Activated effector memory CD4-positive, alpha-beta T cell treated with Interleukin-2 at 50 U/mL for 16 hours (primary cell): ENCODE measurements around the gene C2orf49.

Experiments
- DNase-seq: peaks from one replicate; pipeline ENCODE4 v3.0.0-alpha.2; 2020

The C2orf49 gene

DNA sequence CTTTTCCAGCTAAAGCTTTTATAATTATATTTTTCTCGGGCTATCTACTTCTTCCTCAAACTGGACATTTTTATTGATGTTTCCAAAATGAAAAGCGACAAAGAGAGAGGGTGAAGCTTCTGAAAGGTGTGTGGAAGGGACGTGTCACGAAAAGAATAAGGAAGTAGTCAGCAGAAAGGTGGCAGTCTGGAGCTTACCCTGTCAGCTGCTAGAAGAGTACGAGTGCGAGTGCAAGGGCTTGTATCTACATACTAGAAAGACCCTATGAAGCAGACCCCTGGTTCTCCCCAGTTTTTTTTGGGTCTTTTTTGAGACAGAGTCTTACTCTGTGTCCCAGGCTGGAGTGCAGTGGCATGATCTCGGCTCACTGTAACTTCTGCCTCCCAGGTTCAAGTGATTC lies 46.9 kb downstream of the C2orf49 start:
- no peak for DNase-seq

DNA sequence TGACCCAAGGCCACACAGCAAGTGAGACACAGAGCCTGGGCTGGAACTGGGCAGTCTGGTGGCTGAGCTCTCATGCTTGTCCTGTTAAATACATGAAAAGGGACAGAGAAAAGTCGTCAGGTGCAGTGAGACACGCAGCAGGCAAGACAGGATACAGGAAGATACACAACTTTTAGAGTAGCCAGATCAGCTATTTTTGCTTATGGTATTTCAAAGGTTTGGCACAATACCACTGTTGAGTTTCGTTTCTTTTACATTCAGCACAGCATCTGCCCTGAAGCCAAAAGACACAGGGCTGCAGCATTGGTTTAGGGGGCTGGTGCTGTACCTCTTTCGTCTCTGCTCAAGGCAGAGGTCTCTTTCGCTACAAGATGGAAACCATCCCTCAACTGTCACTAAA lies 47.5 kb downstream of the C2orf49 start:
- DNase-seq, result no peak

- DNase-seq, result no peak
Observed at GRCh38 chr2:105385731-105386540, 48.6 kb downstream of the C2orf49 start.

DNA sequence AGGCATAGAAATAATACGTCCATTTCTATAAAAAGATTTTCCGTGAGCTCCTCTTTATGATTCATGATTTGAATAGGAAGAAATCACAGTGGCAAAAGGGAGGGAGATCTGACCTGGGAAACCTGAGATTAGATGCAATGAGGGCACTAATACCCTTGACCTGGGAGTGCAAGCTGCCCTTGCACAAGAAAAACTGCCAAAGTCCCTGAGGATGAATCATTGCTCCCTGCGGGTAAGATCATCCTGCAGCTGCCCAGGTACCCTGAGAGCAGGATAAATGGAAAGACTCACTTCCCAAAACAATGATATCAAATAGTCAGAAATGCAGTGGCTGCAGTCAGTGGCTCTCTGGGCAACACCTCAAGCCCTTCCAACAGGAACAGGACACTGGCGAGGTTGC lies 49.9 kb downstream of the C2orf49 start:
- no peak for DNase-seq

GRCh38 chr2:105388971-105389381 lies 51.6 kb downstream of the C2orf49 start:
- no peak for DNase-seq

DNA sequence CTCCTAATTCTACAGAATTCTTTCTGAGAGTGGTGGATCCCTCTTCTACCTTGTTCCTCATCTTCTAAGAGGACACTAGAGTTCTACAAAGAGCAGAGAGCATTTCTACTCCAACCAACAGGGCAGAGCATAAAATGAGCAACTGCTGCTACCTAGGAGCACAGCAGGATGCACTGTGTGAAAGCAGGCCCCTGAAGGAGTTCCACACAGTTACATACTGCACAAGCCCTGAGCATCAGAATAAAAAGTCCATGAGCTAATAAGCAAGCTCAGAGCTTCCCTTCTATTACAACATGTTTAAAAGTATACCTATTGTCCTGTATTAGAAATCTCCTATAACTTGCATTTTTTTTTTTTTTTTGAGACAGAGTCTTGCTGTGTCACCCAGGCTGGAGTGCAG lies 53.1 kb downstream of the C2orf49 start:
- no peak for DNase-seq

GRCh38 chr2:105391058-105391627 lies 53.8 kb downstream of the C2orf49 start:
- DNase-seq, result no peak

- DNase-seq, result no peak
Observed at GRCh38 chr2:105391763-105392662, 54.7 kb downstream of the C2orf49 start.

- no peak for DNase-seq
Observed at GRCh38 chr2:105393373-105394055, 56.2 kb downstream of the C2orf49 start.

DNA sequence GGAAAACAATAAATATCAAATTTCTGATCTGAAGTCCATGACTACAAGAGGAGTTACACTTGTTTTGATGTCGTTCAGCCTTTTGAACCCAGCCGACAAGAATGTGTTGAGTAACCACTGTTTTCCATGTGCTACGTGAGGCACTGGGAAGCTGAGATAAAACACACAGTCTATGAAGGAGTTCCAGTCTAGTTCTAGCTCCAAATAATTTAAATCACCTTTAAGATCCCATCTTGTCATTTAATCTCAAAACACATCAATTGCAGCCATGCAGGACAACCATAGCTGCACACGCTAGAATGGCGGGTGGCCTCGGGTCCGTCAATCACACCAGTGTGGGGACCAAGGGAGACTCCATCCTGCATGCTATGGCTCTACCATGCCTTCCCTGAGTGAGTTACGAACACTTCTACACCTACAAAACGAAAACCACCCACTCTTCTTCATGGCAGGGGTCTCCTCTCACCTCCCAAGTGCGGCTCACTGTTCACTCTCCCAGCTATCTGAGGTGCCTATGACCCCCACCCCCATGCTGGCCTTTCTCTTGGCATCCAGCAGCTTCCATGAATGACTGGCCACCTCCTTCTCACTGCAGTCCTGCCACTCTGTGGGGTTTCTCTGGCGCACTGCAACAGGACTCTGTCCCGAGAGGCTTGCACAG lies 57.7 kb downstream of the C2orf49 start:
- DNase-seq, result no peak

- no peak for DNase-seq
Observed at GRCh38 chr2:105395691-105396090, 58.4 kb downstream of the C2orf49 start.

GRCh38 chr2:105396254-105397024 lies 59.1 kb downstream of the C2orf49 start:
- no peak for DNase-seq

- DNase-seq, result no peak
Observed at GRCh38 chr2:105397025-105397722, 59.8 kb downstream of the C2orf49 start.

- DNase-seq, result no peak
Observed at GRCh38 chr2:105397953-105398335, 60.6 kb downstream of the C2orf49 start.

DNA sequence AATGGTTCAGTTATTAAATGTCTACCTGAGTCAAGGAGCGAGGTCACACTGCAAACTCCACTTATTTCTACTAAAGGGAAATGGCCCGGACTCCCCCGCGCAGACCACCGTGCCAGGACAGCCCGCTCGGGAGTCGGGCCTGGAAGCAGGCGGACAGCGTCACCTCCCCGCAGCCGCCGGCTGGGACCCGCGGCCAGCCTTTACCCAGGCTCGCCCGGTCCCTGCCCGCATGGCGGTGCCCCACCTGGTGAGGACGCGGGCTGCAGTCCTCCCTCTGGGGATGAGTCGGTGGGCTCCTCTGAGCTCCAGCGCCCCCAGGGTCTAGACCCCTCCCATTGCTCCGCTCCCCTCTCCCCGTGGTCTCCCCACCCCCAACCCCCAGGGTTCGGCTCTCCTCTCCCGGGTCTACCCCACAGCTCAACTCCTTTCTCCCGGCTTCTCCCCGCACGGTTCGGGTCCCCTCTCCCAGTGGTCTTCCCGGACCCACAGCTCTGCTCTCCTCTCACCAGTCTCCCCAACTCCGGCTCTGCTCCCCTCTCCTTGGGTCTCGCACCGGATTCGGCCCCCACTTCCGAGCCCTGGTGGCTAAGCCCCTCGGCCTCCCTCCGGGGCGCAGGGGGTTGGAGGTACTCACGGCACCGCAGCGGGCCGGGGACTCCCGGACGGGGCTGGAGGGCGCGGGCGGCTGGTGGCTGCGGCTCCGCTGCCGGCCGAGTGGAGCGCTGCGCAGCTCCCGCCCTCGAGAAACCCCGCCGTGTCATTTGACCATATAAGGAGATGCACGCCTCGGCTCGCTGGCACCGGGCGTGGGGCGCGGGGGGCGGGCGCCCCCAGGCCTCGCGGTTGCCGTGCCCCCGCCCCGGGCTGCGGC lies 61.2 kb downstream of the C2orf49 start, which contains the start of gene FHL2:
TSS of gene FHL2 (minus strand) at position 716 of the 871 bp plus-strand sequence. CDS start 12,535 bp downstream, outside the sequence.
- peak; percentile 49 for DNase-seq
